ENCODE data around the gene SMG7.
"Not testable (repeated sequence)": the region's sequence is repeated elsewhere in the genome, so short reads cannot be mapped to it uniquely, and the experiment has no call there.

SMG7 gene

GRCh38 chr1:183472488-183473216 is at the start of gene SMG7:
TSS of gene SMG7 (plus strand) at chr1:183472499. CDS start at chr1:183472621, 122 bp downstream.
- no peak for DNase-seq

- no peak for DNase-seq
These were observed 48.8 kb upstream of the SMG7 start for GRCh38 chr1:183423541-183423940.

GRCh38 chr1:183424691-183425090 is 47.6 kb upstream of the SMG7 start:
- DNase-seq: no peak

GRCh38 chr1:183427591-183427990 is 44.7 kb upstream of the SMG7 start:
- not testable (repeated sequence) for DNase-seq

GRCh38 chr1:183431840-183432547 is 40.3 kb upstream of the SMG7 start:
- DNase-seq: no peak

- no peak for DNase-seq
These were observed 39.8 kb upstream of the SMG7 start for GRCh38 chr1:183432548-183432875.

- DNase-seq: no peak
These were observed 38.6 kb upstream of the SMG7 start for GRCh38 chr1:183433703-183434102.

- DNase-seq: no peak
These were observed 36.8 kb upstream of the SMG7 start for GRCh38 chr1:183435497-183435896.

GRCh38 chr1:183438060-183438459 is 34.2 kb upstream of the SMG7 start:
- DNase-seq: no peak

- no peak for DNase-seq
These were observed 29.3 kb upstream of the SMG7 start for GRCh38 chr1:183443011-183443410.

- no peak for DNase-seq
These were observed 28.8 kb upstream of the SMG7 start for GRCh38 chr1:183443466-183443865.

- DNase-seq: no peak
These were observed 28.1 kb upstream of the SMG7 start for GRCh38 chr1:183444243-183444642.

GRCh38 chr1:183449223-183449770 is 23.0 kb upstream of the SMG7 start:
- no peak for DNase-seq

- no peak for DNase-seq
These were observed 22.2 kb upstream of the SMG7 start for GRCh38 chr1:183450093-183450492.

GRCh38 chr1:183454377-183454776 is 17.9 kb upstream of the SMG7 start:
- no peak for DNase-seq

- no peak for DNase-seq
These were observed 15.5 kb upstream of the SMG7 start for GRCh38 chr1:183456826-183457225.

- no peak for DNase-seq
These were observed 14.8 kb upstream of the SMG7 start for GRCh38 chr1:183457449-183457848.

- DNase-seq: no peak
These were observed 11.7 kb upstream of the SMG7 start for GRCh38 chr1:183460596-183460995.

GRCh38 chr1:183461350-183461749 is 10.9 kb upstream of the SMG7 start:
- DNase-seq: no peak

GRCh38 chr1:183463566-183463965 is 8.7 kb upstream of the SMG7 start:
- DNase-seq: no peak

- DNase-seq: no peak
These were observed 5.5 kb upstream of the SMG7 start for GRCh38 chr1:183466781-183467180.

- DNase-seq: no peak
These were observed 4.6 kb upstream of the SMG7 start for GRCh38 chr1:183467687-183468086.

GRCh38 chr1:183470147-183470960 is 1.9 kb upstream of the SMG7 start:
- DNase-seq: peak; percentile 91
